ENCODE measurements around the gene LY86.

Gene LY86

GRCh38 chr6:6623553-6623952 lies 35.0 kb downstream of the LY86 start:
- DNase-seq = no peak

- DNase-seq = no peak
Measured at GRCh38 chr6:6624269-6624990, 35.9 kb downstream of the LY86 start.

GRCh38 chr6:6626187-6626586 lies 37.7 kb downstream of the LY86 start:
- no peak for DNase-seq

- no peak for DNase-seq
Measured at GRCh38 chr6:6629402-6629801, 40.9 kb downstream of the LY86 start.

GRCh38 chr6:6631053-6631452 lies 42.5 kb downstream of the LY86 start:
- no peak for DNase-seq

GRCh38 chr6:6631534-6632276 lies 43.2 kb downstream of the LY86 start:
- DNase-seq = no peak

- DNase-seq = no peak
Measured at GRCh38 chr6:6633898-6634734, 45.6 kb downstream of the LY86 start.

- no peak for DNase-seq
Measured at GRCh38 chr6:6634735-6635075, 46.2 kb downstream of the LY86 start.

- DNase-seq = no peak
Measured at GRCh38 chr6:6635291-6635690, 46.8 kb downstream of the LY86 start.

GRCh38 chr6:6635869-6636268 lies 47.3 kb downstream of the LY86 start:
- DNase-seq = no peak

- no peak for DNase-seq
Measured at GRCh38 chr6:6639572-6639971, 51.1 kb downstream of the LY86 start.

- DNase-seq = no peak
Measured at GRCh38 chr6:6640926-6641325, 52.4 kb downstream of the LY86 start.

- DNase-seq = no peak
Measured at GRCh38 chr6:6643398-6643797, 54.9 kb downstream of the LY86 start.

- no peak for DNase-seq
Measured at GRCh38 chr6:6645261-6645917, 56.9 kb downstream of the LY86 start.

- DNase-seq = no peak
Measured at GRCh38 chr6:6646384-6646783, 57.9 kb downstream of the LY86 start.

GRCh38 chr6:6646859-6647258 lies 58.3 kb downstream of the LY86 start:
- DNase-seq = no peak

GRCh38 chr6:6648692-6649343 lies 60.3 kb downstream of the LY86 start:
- no peak for DNase-seq

GRCh38 chr6:6649824-6650349 lies 61.4 kb downstream of the LY86 start:
- no peak for DNase-seq

GRCh38 chr6:6650839-6651238 lies 62.3 kb downstream of the LY86 start:
- DNase-seq = no peak

GRCh38 chr6:6651335-6651734 lies 62.8 kb downstream of the LY86 start:
- DNase-seq = no peak

- no peak for DNase-seq
Measured at GRCh38 chr6:6652932-6653331, 64.4 kb downstream of the LY86 start.

Measured in activated gamma-delta T cell treated with Interleukin-2 at 50 U/mL for 16 hours (primary cell).